Epithelial cell of prostate (primary cell): ENCODE data around the gene PRR15L.
"Not testable (repeated sequence)": the region's sequence is repeated elsewhere in the genome, so short reads cannot be mapped to it uniquely, and the experiment has no call there.

Experiments used
- DNase-seq: peaks from one replicate; pipeline ENCODE4 v3.0.0-alpha.2; 2011; ENCODE audit warnings: low read depth, low spot score
- H3K27ac ChIP-seq: fragments of 450-650 bp; 2 replicates; pipeline ENCODE4 v1.5.1; 2017; ENCODE audit warnings: mild to moderate bottlenecking

The PRR15L gene

DNA sequence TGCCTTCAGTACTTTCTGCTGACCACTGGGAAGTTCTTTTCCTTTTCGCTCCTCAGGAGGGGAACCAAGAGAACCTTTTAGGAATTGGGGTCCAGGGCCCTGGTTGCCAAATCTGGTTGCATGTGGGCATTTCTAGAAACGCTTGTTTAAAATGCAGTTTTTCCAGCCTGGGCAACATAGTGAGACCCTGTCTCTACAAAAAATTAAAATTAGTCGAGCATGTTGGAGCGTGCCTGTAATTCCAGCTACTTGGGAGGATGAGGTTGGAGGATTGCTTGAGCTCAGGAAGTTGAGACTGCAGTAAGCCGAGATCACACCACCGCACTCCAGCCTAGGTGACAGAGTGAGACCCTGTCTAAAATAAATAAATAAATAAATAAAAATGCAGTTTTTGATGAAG is 15.1 kb downstream of the PRR15L start:
- DNase-seq, result no peak
- H3K27ac ChIP-seq, result peak overlapping the region; percentile 53

DNA sequence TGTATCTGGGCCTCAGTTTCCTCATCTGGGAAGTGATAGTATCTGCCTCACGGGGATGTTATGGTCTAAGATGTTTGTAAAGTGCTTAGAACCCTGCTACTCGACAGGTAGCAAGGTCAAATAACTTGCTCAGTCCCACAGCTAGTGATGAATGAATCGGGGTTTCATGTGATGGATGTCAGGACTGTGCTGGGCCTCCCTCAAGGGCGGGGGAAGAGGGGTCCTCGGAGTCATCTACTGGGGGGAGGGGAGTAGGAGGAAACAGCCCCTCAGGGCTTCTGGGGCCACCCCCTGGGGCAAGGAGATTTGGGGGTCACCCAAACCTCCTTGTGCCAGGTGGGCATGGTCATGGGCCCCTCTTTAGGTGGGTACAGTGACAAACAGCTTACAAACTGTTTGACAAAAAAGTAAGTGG is 15.6 kb downstream of the PRR15L start:
- DNase-seq, result no peak
- H3K27ac ChIP-seq, result peak overlapping the region; percentile 53

DNA sequence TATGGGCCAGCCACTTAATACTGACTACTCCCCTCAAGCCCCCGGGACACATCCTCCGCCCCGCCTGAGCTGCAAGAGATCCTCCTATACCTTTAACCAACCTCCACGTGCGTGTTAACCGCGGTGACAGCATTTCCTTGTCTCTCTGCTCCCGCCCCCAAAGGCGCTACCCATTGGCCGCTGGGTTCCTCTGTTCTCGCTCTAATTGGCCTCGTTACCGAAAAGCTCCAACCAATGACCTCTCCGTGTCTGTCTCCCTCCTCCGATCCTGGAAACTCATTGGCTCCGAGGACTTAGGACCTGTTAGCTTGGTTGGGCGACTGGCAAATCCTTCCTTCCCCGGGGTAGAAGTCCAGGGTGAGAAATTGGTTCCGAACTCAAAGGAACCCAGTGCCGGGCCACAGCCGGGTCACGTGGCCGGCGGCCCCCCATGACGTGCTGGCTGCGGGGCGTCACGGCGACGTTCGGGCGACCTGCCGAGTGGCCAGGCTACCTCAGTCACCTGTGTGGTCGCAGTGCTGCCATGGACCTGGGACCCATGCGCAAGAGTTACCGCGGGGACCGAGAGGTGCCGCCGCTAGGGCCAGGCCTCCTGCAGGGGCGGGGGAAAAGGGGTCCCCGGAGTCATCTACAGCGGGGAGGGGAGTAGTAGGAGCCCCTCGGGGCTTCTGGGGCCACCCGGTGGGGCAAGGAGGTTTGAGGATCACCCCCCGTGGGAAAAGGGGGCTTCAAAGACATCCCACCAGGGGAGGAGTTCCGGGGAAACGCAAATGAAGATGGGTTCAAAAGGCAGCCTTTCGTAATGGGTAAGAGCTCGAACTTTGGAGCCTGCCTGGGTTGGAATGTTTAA is 16.2 kb downstream of the PRR15L start, which contains the start of gene PNPO:
PNPO (plus strand) TSS at position 326 of the 850 bp plus-strand sequence; CDS start at position 431, 105 bp downstream.
- peak; percentile 91 for DNase-seq
- H3K27ac ChIP-seq, result peak within 1 kb of the TSS; percentile 53

DNA sequence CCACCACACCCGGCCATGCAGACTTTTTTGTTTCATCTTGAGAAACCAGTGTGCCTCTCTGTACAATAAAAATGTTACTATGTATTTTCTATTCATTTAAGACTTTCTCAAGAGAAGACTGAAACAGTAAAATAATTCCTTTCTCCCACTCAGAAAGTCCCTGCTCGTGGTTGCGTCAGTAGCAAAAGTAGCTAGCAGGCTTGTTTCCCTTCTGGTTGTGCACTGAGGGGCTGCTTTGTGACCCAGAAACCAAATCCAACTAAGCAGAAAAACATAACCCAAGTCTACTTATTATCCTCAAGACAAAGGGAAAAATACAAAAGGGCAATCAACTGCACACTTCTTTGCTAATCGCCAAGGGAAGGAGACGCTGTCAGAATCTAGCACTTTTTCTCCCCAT is 19.7 kb downstream of the PRR15L start:
- DNase-seq, result no peak
- H3K27ac ChIP-seq, result no peak overlapping the region

DNA sequence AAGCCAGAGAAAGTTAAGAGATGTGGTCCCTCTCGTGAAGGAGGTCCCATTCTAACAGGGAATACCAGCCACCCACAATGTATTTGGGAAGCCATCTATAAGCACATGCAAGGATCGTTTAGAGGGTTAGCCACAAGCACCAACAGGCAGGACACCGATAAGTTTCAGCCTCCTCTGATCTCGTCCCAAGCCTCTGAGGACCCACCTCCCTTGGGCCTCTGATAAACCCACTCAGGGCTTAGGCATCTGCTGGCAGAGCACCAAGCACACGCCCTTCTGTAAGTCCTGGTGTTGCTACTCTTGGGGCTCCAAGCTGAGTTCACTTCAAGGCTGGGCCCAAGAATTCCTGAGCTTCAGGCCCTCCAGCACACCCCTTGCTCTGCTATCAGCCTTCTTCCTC is 21.7 kb downstream of the PRR15L start:
- peak; percentile 51 for DNase-seq
- peak overlapping the region; percentile 61 for H3K27ac ChIP-seq

DNA sequence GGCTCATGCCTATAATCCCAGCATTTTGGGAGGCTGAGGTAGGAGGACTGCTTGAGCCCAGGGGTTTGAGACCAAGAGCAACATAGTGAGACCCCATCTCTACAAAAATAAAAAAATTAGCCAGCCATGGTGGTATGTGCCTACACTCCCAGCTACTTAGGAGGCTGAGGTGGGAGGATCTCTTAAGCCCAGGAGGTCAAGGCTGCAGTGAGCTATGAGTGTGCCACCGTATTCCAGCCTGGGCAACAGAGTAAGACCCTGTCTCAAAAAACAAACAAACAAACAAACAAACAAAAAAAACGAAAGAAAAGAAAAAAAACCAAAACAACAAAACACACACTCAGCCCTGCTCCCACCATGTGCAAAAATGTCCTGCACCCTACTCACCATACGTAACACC is 22.2 kb downstream of the PRR15L start:
- peak overlapping the region; percentile 61 for H3K27ac ChIP-seq
- DNase-seq, result not testable (repeated sequence)

DNA sequence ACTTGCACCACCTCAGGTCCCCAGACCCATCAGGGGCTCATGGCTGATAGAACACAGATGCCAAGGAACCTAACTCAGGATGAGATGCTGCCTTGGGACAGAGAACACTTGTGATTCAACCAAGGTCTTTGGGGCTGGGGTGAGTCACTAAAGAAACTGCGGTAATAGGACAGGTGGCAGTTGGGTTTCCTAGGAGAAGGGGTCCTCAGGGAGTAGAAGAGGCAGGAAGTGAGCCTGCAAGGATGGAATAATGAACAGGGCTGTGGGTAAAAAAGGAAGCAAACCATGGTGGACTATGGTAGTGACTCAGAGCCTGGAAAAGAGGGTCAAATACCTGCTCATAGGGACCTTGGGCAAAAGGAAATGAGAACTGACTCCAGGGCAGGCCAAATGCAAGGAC is 22.8 kb downstream of the PRR15L start:
- H3K27ac ChIP-seq, result peak overlapping the region; percentile 61
- no peak for DNase-seq

DNA sequence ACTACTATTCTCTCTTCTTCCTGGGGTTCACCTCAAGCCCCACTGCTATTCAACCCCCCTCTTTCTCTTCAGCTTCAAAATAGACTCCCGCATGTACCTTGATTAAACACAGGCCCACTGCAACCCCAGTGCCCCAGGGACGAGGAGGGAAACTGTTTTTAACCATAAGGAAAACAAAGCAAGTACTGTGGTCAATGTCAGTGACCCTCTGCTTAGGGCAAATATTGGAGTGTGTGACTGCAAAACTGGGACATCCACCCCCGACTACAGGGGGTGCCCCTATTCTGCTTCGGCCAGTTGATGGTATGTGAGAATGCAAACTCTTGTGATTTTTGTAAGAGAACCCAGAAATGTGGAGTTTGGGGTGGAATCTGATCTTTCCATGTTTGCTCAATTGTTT is 25.8 kb downstream of the PRR15L start:
- DNase-seq, result no peak
- no peak overlapping the region for H3K27ac ChIP-seq

DNA sequence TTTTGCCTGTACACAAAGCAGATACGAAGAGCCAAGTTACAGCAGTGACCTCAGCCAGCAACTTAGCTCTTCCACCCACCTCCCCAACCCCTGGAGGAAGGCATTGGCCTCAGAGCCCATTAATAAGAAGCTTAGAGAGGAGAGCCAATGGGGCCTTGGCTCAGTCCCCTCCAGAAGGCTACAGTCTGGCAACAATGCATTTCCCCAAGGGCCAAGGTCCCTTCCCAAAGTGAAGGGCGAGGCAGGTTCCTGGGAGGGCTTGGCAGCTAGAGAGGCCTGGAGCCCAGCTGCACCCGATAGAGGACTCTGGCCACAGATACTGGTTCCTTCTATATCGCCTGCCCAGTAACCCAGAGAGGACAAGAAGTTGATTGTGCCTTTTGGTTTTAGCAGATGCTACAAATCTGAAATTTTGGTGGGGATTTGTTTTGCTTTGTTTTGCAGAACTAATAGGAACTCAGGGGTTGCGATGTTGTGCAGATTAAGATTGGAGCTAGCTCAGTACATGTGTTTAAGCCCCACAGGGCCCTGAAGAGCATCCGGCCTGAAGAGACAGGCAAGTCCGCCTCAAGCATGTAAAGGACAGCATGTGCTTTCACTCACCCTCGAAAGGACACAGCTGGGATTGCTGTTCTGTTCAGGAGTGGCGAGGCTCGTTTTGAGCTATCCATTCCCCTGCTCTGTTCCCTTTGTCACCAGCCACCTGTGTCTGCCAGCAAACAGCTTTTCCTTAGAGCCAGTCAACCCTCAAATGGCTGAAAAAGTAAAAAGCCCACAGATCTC is 28.3 kb downstream of the PRR15L start:
- DNase-seq, result no peak
- H3K27ac ChIP-seq, result no peak overlapping the region

DNA sequence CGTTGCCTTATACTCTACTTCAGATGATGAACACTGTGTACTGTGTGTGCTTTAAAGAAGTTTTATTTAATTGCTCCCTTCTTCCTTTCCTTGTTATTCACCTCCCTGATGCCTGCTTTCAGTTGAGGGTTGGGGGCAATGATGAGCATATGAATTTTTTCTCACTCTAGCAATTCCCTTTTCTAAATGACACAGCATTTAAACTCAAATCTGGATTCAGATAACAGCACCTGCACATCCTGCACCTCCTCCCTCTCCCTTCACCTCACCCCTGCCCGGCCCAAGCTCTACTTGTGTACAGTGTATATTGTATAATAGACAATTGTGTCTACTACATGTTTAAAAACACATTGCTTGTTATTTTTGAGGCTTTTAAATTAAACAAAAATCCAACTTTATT is 29.3 kb downstream of the PRR15L start:
- DNase-seq, result no peak
- H3K27ac ChIP-seq, result no peak overlapping the region

DNA sequence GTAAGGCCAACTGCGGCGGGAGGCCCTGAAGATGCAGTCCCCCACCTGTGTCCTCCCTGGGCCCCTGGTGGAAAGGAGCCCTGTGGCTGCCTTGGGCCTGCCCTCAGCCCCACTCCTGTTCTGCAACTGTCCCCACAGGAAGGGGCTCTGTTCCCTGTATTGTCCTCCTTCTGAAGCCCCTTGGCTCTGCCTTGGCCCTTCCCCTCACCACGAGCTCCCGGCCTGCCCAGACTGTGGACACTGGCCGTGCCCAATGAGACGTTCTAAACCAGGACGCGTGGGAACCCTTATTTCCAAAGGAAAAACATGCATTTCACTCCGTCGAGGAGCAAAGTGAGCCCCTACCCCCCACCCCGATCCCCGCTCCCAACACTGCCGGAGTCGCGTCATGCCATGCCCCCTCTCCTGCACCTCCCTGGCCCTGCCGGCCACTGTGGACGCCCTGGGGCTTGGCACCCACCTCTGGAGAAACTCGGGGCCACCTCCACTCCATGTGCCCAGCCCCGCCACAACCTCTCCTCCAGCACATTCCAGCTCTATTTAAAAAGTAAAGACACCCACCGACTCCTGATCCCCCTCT is 29.8 kb downstream of the PRR15L start:
- no peak for DNase-seq
- H3K27ac ChIP-seq, result no peak overlapping the region

DNA sequence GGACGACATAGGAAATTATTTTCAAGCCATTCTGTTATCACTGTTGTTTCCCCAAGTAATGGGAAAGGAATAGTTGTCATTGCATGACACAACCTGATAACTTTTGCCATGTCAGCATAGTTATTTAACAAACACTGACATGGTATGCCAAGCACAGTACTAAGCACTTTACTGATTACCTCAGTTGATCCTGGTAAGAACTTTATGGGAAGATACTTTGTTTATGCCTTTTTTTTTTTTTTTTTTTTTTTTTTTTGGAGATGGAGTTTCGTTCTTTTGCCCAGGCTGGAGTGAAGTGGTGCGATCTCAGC is 32.0 kb downstream of the PRR15L start:
- no peak overlapping the region for H3K27ac ChIP-seq
- DNase-seq, result no peak

DNA sequence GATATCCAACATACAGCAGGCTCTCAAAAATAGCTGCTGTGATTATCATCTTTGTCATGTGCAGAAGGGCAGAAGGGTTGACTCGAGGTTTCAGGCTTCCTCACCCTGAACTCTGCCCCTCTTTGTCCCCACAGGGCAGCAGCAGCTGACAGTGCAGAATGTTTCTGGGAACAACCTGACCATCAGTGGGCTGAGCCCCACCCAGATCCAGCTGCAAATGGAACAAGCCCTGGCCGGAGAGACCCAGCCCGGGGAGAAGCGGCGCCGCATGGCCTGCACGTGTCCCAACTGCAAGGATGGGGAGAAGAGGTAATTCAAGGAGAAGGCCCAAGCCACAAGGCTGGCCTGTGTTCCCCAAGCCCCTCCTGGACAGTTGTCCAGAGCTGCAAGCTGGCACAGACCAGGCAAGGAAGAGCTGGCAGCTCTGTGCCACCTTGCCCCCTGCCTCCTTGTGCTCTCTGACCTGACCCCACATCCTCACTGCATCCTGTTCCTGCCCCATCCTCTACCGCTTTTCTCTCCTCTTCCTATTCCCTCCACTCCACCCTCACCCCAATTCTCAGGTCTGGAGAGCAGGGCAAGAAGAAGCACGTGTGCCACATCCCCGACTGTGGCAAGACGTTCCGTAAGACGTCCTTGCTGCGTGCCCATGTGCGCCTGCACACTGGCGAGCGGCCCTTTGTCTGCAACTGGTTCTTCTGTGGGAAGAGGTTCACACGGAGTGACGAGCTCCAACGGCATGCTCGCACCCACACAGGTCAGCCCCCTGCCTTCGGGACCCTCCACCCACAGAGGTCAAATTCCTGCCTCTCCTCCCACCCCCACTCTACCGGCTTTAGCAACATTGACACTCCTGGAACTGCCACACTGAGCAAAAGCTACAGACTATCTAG is 32.7 kb downstream of the PRR15L start:
- no peak overlapping the region for H3K27ac ChIP-seq
- no peak for DNase-seq

DNA sequence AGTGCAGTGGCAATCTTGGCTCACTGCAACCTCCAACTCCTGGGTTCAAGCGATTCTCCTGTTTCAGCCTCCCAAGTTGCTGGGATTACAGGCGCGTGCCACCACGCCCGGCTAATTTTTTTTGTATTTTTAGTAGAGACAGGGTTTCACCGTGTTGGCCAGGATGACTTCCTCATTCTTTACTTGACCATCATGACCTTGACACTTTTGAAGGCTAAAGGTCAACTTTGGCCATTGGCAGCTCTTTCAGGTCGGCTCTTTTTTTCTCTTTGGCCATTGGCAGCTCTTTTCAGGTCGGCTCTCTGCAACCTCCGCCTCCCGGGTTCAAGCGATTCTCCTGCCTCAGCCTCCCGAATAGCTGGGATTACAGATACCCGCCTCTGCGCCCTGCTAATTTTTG is 37.8 kb downstream of the PRR15L start:
- not testable (repeated sequence) for H3K27ac ChIP-seq, DNase-seq

DNA sequence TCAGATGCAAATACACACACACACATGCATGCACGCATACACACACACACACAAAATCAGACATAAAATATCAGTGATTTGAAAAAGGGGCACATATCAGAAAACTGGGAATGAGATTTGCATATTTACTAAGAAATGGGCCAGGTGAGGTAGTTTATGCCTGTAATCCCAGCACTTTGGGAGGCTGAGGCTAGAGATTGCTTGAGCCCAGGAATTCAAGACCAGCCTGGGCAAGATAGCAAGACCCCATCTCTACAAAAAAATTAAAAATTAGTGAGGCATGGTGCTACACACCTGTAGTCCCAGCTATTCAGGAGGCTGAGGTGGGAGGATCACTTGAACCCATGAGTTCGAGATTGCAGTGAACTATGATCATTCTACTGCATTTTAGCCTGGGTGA is 38.7 kb downstream of the PRR15L start:
- no peak overlapping the region for H3K27ac ChIP-seq
- no peak for DNase-seq

DNA sequence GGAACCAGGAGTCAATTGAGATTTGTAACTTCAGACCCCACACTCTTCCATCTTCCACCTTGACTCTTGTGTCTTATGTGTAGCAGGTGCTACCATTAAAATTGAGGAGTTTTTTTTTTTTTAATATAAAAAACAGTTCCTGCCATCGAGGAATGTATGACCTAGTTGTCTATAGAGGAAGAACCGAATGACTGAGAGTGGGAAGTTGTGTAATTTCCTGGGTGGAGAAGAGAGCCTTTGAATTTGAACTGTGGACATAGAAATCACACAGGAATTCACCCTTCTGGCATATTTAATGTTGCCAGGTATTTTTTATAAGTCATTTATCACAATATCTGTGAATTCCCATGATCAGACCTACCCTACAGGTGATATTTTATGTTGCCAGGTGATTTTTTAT is 39.7 kb downstream of the PRR15L start:
- no peak for DNase-seq
- H3K27ac ChIP-seq, result peak overlapping the region; percentile 56

DNA sequence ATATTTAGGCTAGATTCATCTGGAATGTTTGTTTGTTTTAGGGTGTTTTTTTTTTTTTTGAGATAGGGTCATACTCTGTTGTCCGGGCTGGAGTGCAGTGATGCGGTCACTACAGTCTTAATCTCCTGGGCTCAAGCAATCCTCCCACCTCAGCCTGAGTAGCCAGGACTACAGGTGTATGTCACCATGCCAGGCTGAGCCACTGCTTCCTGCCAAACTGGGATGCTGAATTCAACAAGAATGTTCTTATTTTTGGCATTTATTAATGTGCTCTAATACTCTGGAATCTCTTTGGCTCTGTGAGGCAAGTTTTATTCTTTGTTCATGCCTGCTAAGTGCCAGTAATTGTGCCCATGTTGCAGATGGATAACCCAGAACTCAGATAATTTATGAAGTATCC is 40.1 kb downstream of the PRR15L start:
- H3K27ac ChIP-seq, result peak overlapping the region; percentile 56
- DNase-seq, result no peak

DNA sequence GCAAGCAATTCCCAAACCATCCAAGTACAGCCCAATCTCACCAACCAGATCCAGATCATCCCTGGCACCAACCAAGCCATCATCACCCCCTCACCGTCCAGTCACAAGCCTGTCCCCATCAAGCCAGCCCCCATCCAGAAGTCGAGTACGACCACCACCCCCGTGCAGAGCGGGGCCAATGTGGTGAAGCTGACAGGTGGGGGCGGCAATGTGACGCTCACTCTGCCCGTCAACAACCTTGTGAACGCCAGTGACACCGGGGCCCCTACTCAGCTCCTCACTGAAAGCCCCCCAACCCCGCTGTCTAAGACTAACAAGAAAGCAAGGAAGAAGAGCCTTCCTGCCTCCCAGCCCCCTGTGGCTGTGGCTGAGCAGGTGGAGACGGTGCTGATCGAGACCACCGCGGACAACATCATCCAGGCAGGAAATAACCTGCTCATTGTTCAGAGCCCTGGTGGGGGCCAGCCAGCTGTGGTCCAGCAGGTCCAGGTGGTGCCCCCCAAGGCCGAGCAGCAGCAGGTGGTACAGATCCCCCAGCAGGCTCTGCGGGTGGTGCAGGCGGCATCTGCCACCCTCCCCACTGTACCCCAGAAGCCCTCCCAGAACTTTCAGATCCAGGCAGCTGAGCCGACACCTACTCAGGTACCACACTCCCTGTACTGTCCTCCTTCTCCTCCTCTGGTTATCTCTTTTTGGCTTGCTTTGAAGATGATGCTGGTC is 41.0 kb downstream of the PRR15L start:
- H3K27ac ChIP-seq, result no peak overlapping the region
- no peak for DNase-seq

DNA sequence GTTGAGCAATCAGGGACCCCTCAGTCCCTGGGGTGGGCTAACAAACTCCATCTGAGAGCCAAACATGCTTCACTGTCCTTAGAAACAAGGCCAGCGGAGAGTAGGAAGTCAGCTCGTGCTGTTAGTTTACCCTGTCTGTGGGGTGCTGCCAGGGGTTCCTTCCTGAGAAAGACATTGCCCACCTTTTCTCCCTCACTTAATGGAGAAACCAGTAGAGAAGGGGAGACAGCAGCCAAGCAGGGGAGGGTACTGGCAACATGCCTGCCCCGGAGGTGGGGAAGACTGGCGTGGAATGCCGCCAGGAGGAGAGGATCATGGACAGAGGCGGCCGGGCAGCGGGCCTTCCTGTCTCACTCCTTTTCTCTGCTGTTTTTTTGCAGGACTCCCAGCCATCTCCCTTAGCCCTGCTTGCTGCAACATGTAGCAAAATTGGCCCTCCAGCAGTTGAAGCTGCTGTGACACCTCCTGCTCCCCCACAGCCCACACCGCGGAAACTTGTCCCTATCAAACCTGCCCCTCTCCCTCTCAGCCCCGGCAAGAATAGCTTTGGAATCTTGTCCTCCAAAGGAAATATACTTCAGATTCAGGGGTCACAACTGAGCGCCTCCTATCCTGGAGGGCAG is 41.8 kb downstream of the PRR15L start:
- H3K27ac ChIP-seq, result no peak overlapping the region
- DNase-seq, result no peak
